ENCODE results near the gene LCE3A. TPM values are rescaled to one million over a fixed set of nuclear protein-coding genes. Genes with fewer than 3 reads are reported as not detected.

The LCE3A gene
- total RNA-seq, 1 experiment from 2014 or later, result not detected

DNA sequence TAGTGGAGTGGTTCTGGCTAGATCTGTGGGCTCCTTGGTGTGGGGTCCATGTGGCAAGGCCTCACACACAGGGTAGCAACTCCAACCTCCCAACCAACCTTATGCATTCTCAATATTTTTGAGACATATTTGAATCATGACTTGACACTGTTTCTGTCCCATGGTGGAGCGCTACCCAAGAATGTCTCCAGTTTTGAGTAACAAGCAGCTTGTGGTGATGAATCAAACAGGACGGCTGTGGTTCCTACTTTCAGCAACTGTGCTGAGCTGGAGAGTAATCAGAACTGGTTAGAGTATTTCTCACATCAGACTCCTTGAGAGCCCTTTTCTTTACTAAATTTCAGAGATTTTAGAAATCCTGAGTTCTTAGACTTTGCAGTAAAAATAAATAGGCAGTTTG is 45.7 kb downstream of the LCE3A start:
- peak; percentile 82 for DNase-seq (ENCODE audit: low read depth)

Other genes with a start within 250 kb of the LCE3A start
- gene CRNN, start 208.8 kb downstream of the LCE3A start, total RNA-seq (2014; rRNA removed), result not detected in 2 replicates
- gene LCE5A, start 112.3 kb downstream of the LCE3A start, total RNA-seq (2014; rRNA removed), result not detected in 2 replicates
- gene CRCT1, start 108.6 kb downstream of the LCE3A start, total RNA-seq (2014; rRNA removed), result not detected in 2 replicates
- not detected in 2 replicates for gene LCE3E, start 56.3 kb downstream of the LCE3A start, total RNA-seq (2014; rRNA removed)
- 0.32 and 0.69 TPM in 2 replicates for gene LCE3D, start 42.6 kb downstream of the LCE3A start, total RNA-seq (2014; rRNA removed)
- not detected in 2 replicates for gene LCE3C, start 22.9 kb downstream of the LCE3A start, total RNA-seq (2014; rRNA removed)
- not detected in 2 replicates for gene LCE3B, start 9.3 kb downstream of the LCE3A start, total RNA-seq (2014; rRNA removed)
- not detected in 2 replicates for gene LCE2D, start 40.3 kb upstream of the LCE3A start, total RNA-seq (2014; rRNA removed)
- not detected in 2 replicates for gene LCE2C, start 52.2 kb upstream of the LCE3A start, total RNA-seq (2014; rRNA removed)
- gene LCE2B, start 63.0 kb upstream of the LCE3A start, total RNA-seq (2014; rRNA removed), result not detected in 2 replicates
- not detected in 2 replicates for gene LCE2A, start 75.2 kb upstream of the LCE3A start, total RNA-seq (2014; rRNA removed)
- gene LCE4A, start 85.1 kb upstream of the LCE3A start, total RNA-seq (2014; rRNA removed), result not detected in 2 replicates
- gene KPRP, start 134.9 kb upstream of the LCE3A start, total RNA-seq (2014; rRNA removed), result 0.13 TPM in 1 of 2 replicates, not detected in the other
- not detected in 2 replicates for gene LCE1F, start 152.0 kb upstream of the LCE3A start, total RNA-seq (2014; rRNA removed)
- not detected in 2 replicates for gene LCE1E, start 163.2 kb upstream of the LCE3A start, total RNA-seq (2014; rRNA removed)
- gene LCE1D, start 173.6 kb upstream of the LCE3A start, total RNA-seq (2014; rRNA removed), result not detected in 2 replicates
- gene LCE1C, start 183.5 kb upstream of the LCE3A start, total RNA-seq (2014; rRNA removed), result not detected in 2 replicates
- gene LCE1B, start 188.9 kb upstream of the LCE3A start, total RNA-seq (2014; rRNA removed), result not detected in 2 replicates
- gene LCE1A, start 204.4 kb upstream of the LCE3A start, total RNA-seq (2014; rRNA removed), result not detected in 2 replicates
- not detected in 2 replicates for gene LCE6A, start 219.8 kb upstream of the LCE3A start, total RNA-seq (2014; rRNA removed)
- gene LCE7A, start 236.9 kb upstream of the LCE3A start, total RNA-seq (2014; rRNA removed), result not detected in 2 replicates

Data from LHCN-M2 (cell line).